Activated T-cell treated with anti-CD3 and anti-CD28 coated beads, Interleukin-2, amount 50 U/mL, for 4 hours (primary cell): ENCODE data around the gene GKAP1. TPM values are rescaled to one million over a fixed set of nuclear protein-coding genes. Genes with fewer than 3 reads are reported as not detected.
A peak's percentile ranks its signal among the peaks of the same experiment; 100 is the strongest.
"Not testable (repeated sequence)": the region's sequence is repeated elsewhere in the genome, so short reads cannot be mapped to it uniquely, and the experiment has no call there.

Source experiments
- ATAC-seq, 2 donors: fragments of 200-7000 bp; cut with Tn5 transposase; one replicate each; pipeline ENCODE4 v1.10.0; 2021
- DNase-seq: peaks from one replicate; pipeline ENCODE4 v3.0.0-alpha.2; 2020
- H3K27me3 Mint-ChIP-seq: one replicate; pipeline ENCODE4 v1.8.0; 2021; ENCODE audit warnings: low read depth, mixed read lengths
- H3K36me3 Mint-ChIP-seq: one replicate; pipeline ENCODE4 v1.8.0; 2022; ENCODE audit warnings: mixed read lengths; ENCODE audit not compliant: insufficient read depth
- H3K4me1 Mint-ChIP-seq: one replicate; pipeline ENCODE4 v1.8.0; 2021; ENCODE audit warnings: low read depth, mixed read lengths
- H3K4me3 Mint-ChIP-seq: one replicate; pipeline ENCODE4 v1.8.0; 2021; ENCODE audit warnings: mild to moderate bottlenecking, moderate library complexity, mixed read lengths
- H3K9me3 Mint-ChIP-seq: one replicate; pipeline ENCODE4 v1.8.0; 2021; ENCODE audit warnings: mixed read lengths
- total RNA-seq, 3 donors: library from RNA; stranded (reverse); gene quantifications; one replicate each; pipeline ENCODE4 v1.2.1, GENCODE V29; 2021

The GKAP1 gene
- total RNA-seq, 3 donors from 2014 or later, result 0.37 to 0.98 (median 0.48) TPM

- DNase-seq (peak; percentile 39), ATAC-seq (peak in 1 of 2 donors; percentile 4)
- no peaks in the 10 kb centered on the region for H3K27me3 Mint-ChIP-seq
- H3K4me3 Mint-ChIP-seq, result peak overlapping the region; percentile 92
- peaks cover 35% of the 10 kb centered on the region for H3K4me1 Mint-ChIP-seq
- no peaks in the 10 kb centered on the region for H3K9me3 Mint-ChIP-seq
- peaks cover 13% of the 10 kb centered on the region for H3K36me3 Mint-ChIP-seq
Measured at GRCh38 chr9:83708515-83709158, 108.9 kb downstream of the GKAP1 start.

GRCh38 chr9:83707768-83708514 is 109.6 kb downstream of the GKAP1 start, which contains the start of gene UBQLN1:
Gene UBQLN1 (minus strand): TSS chr9:83707958. CDS start chr9:83707679, 279 bp downstream.
- Mint-ChIP-seq H3K4me1 (peaks cover 41% of the 10 kb centered on the region), H3K9me3 (no peaks in the 10 kb centered on the region), H3K4me3 (peak within 1 kb of the TSS; percentile 92), H3K27me3 (no peaks in the 10 kb centered on the region), H3K36me3 (peaks cover 13% of the 10 kb centered on the region)
- ATAC-seq (peak; percentile 77 to 81), DNase-seq (peak; percentile 88)

GRCh38 chr9:83707518-83707767 is 110.1 kb downstream of the GKAP1 start:
- ATAC-seq (peak; percentile 80 to 83), DNase-seq (no peak)
- no peaks in the 10 kb centered on the region for H3K9me3 Mint-ChIP-seq
- H3K27me3 Mint-ChIP-seq, result no peaks in the 10 kb centered on the region
- peaks cover 43% of the 10 kb centered on the region for H3K4me1 Mint-ChIP-seq
- H3K36me3 Mint-ChIP-seq, result peaks cover 13% of the 10 kb centered on the region
- peak overlapping the region; percentile 92 for H3K4me3 Mint-ChIP-seq

- Mint-ChIP-seq H3K27me3 (no peaks in the 10 kb centered on the region), H3K4me1 (peaks cover 48% of the 10 kb centered on the region), H3K9me3 (no peaks in the 10 kb centered on the region), H3K4me3 (peak overlapping the region; percentile 92), H3K36me3 (peaks cover 13% of the 10 kb centered on the region)
- ATAC-seq (peak; percentile 53), DNase-seq (peak; percentile 60)
Measured at GRCh38 chr9:83706676-83707517, 110.7 kb downstream of the GKAP1 start.

GRCh38 chr9:83705219-83705651 is 112.3 kb downstream of the GKAP1 start:
- H3K27me3 Mint-ChIP-seq, H3K9me3 Mint-ChIP-seq, DNase-seq, ATAC-seq: not testable (repeated sequence)
- Mint-ChIP-seq H3K4me1 (peaks cover 62% of the 10 kb centered on the region), H3K36me3 (peaks cover 13% of the 10 kb centered on the region), H3K4me3 (peak overlapping the region; percentile 92)

- H3K9me3 Mint-ChIP-seq, result no peaks in the 10 kb centered on the region
- peaks cover 15% of the 10 kb centered on the region for H3K36me3 Mint-ChIP-seq
- DNase-seq, result no peak
- H3K4me1 Mint-ChIP-seq, result peaks cover 74% of the 10 kb centered on the region
- no peaks in the 10 kb centered on the region for H3K27me3 Mint-ChIP-seq
- no peak for ATAC-seq
- peak overlapping the region; percentile 6 for H3K4me3 Mint-ChIP-seq
Measured at GRCh38 chr9:83701769-83702168, 115.8 kb downstream of the GKAP1 start.

GRCh38 chr9:83701286-83701685 is 116.3 kb downstream of the GKAP1 start:
- ATAC-seq (no peak), DNase-seq (no peak)
- Mint-ChIP-seq H3K4me1 (peaks cover 74% of the 10 kb centered on the region), H3K36me3 (peaks cover 11% of the 10 kb centered on the region), H3K4me3 (no peak overlapping the region), H3K27me3 (no peaks in the 10 kb centered on the region), H3K9me3 (no peaks in the 10 kb centered on the region)

- H3K27me3 Mint-ChIP-seq, result no peaks in the 10 kb centered on the region
- DNase-seq (no peak), ATAC-seq (no peak)
- H3K36me3 Mint-ChIP-seq, result peaks cover 2% of the 10 kb centered on the region
- H3K4me3 Mint-ChIP-seq, result peak overlapping the region; percentile 33
- H3K9me3 Mint-ChIP-seq, result no peaks in the 10 kb centered on the region
- peaks cover 66% of the 10 kb centered on the region for H3K4me1 Mint-ChIP-seq
Measured at GRCh38 chr9:83699615-83700014, 118.0 kb downstream of the GKAP1 start.

- Mint-ChIP-seq H3K36me3 (peaks cover 2% of the 10 kb centered on the region), H3K4me1 (peaks cover 72% of the 10 kb centered on the region), H3K9me3 (no peaks in the 10 kb centered on the region), H3K4me3 (peak overlapping the region; percentile 54), H3K27me3 (no peaks in the 10 kb centered on the region)
- ATAC-seq (peak; percentile 48 to 66), DNase-seq (no peak)
Measured at GRCh38 chr9:83698976-83699585, 118.5 kb downstream of the GKAP1 start.

GRCh38 chr9:83691492-83691891 is 126.1 kb downstream of the GKAP1 start:
- ATAC-seq (no peak), DNase-seq (no peak)
- H3K36me3 Mint-ChIP-seq, result peaks cover 7% of the 10 kb centered on the region
- no peaks in the 10 kb centered on the region for H3K27me3 Mint-ChIP-seq
- no peak overlapping the region for H3K4me3 Mint-ChIP-seq
- no peaks in the 10 kb centered on the region for H3K9me3 Mint-ChIP-seq
- peaks cover 79% of the 10 kb centered on the region for H3K4me1 Mint-ChIP-seq

Other genes with a start within 250 kb of the GKAP1 start
- gene IDNK, start 194.6 kb downstream of the GKAP1 start, total RNA-seq, result 1 to 10 TPM; 1.9 to 3.3 (median 3.1) TPM
- 100 to 1,000 TPM; 135 to 158 (median 138) TPM for gene UBQLN1, start 109.8 kb downstream of the GKAP1 start, total RNA-seq
- gene KIF27, start 103.7 kb upstream of the GKAP1 start, total RNA-seq, result 1 to 10 TPM; 1.3 to 1.5 (median 1.4) TPM
- 100 to 1,000 TPM; 929 to 978 (median 948) TPM for gene HNRNPK, start 162.4 kb upstream of the GKAP1 start, total RNA-seq
- 10 to 100 TPM; 15.6 to 18.2 (median 16.2) TPM for gene RMI1, start 163.0 kb upstream of the GKAP1 start, total RNA-seq